ENCODE measurements around the gene SMG9. TPM values are rescaled to one million over a fixed set of nuclear protein-coding genes. Genes with fewer than 3 reads are reported as not detected.

SMG9 gene
- total and polyA plus RNA-seq, 2 of the 13 experiments (the other 11 are each of a cell fraction or from before 2014, with no cell fraction given): 16.1 to 18.7 TPM

- TF ChIP-seq ZNF800 (CRISPR knock-in tag; IDR thresholded peaks at IDR 0.05) (peak; percentile 69; the same call in 1 of the 2 replicates), ZNF564 (CRISPR knock-in tag; IDR thresholded peaks at IDR 0.05) (no peak), ZNF615 (CRISPR knock-in tag; IDR thresholded peaks at IDR 0.05; ENCODE audit: borderline replicate concordance) (no peak), PPARG (CRISPR knock-in tag; conservative IDR thresholded peaks at IDR 0.05) (no peak), SATB2 (CRISPR knock-in tag; IDR thresholded peaks at IDR 0.05) (no peak), HNRNPLL (IDR thresholded peaks at IDR 0.05; ENCODE audit: low read depth, low read length, poor library complexity, severe bottlenecking) (peak; percentile 22), ZNF207 (IDR thresholded peaks at IDR 0.05; ENCODE audit: borderline replicate concordance) (no peak), CENPX (CRISPR knock-in tag; IDR thresholded peaks at IDR 0.05) (no peak), SMAD3 (CRISPR knock-in tag; IDR thresholded peaks at IDR 0.05) (no peak), FOSL2 (CRISPR knock-in tag; IDR thresholded peaks at IDR 0.05) (peak; percentile 58)
Measured at GRCh38 chr19:43798546-43799409, 44.0 kb upstream of the SMG9 start (continued).

GRCh38 chr19:43798026-43798545, 43.3 kb upstream of the SMG9 start:
- H3K9ac ChIP-seq (ENCODE audit: insufficient read depth, low read depth, low read length): no peak overlapping the region
- H3K27me3 ChIP-seq (ENCODE audit: control insufficient read depth in 1 of 2, insufficient read depth in 2 of 2, low read length in 2 of 2): peaks cover 0 to 4% of the 10 kb centered on the region in 2 experiments; a peak in 3 of 5 replicates
- TF ChIP-seq ZSCAN22 (CRISPR knock-in tag; IDR thresholded peaks at IDR 0.05) (peak; percentile 99), ZFP36 (IDR thresholded peaks at IDR 0.05; ENCODE audit: borderline replicate concordance, low read depth, low read length, partially characterized antibody) (peak; percentile 77), ZNF83 (CRISPR knock-in tag; IDR thresholded peaks at IDR 0.05; ENCODE audit: borderline replicate concordance) (no peak)
- TF ChIP-seq, protein P1, sequence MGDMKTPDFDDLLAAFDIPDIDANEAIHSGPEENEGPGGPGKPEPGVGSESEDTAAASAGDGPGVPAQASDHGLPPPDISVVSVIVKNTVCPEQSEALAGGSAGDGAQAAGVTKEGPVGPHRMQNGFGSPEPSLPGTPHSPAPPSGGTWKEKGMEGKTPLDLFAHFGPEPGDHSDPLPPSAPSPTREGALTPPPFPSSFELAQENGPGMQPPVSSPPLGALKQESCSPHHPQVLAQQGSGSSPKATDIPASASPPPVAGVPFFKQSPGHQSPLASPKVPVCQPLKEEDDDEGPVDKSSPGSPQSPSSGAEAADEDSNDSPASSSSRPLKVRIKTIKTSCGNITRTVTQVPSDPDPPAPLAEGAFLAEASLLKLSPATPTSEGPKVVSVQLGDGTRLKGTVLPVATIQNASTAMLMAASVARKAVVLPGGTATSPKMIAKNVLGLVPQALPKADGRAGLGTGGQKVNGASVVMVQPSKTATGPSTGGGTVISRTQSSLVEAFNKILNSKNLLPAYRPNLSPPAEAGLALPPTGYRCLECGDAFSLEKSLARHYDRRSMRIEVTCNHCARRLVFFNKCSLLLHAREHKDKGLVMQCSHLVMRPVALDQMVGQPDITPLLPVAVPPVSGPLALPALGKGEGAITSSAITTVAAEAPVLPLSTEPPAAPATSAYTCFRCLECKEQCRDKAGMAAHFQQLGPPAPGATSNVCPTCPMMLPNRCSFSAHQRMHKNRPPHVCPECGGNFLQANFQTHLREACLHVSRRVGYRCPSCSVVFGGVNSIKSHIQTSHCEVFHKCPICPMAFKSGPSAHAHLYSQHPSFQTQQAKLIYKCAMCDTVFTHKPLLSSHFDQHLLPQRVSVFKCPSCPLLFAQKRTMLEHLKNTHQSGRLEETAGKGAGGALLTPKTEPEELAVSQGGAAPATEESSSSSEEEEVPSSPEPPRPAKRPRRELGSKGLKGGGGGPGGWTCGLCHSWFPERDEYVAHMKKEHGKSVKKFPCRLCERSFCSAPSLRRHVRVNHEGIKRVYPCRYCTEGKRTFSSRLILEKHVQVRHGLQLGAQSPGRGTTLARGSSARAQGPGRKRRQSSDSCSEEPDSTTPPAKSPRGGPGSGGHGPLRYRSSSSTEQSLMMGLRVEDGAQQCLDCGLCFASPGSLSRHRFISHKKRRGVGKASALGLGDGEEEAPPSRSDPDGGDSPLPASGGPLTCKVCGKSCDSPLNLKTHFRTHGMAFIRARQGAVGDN (CRISPR knock-in tag; IDR thresholded peaks at IDR 0.05): no peak
- TF ChIP-seq, protein P2, sequence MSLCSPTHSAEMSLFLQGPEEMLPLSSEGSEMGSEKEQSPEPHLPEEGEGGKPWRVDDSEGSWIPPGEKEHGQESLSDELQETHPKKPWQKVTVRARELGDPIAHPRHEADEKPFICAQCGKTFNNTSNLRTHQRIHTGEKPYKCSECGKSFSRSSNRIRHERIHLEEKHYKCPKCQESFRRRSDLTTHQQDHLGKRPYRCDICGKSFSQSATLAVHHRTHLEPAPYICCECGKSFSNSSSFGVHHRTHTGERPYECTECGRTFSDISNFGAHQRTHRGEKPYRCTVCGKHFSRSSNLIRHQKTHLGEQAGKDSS (CRISPR knock-in tag; IDR thresholded peaks at IDR 0.05; ENCODE audit: borderline replicate concordance, low read depth): no peak
- no peaks in the 10 kb centered on the region for H3K9me3 ChIP-seq (ENCODE audit: low read length)
- 100% methylated on average over 1 of the region's 5 CpGs for WGBS (ENCODE audit: low lambda C conversion rate)
- H3K4me1 ChIP-seq (ENCODE audit: insufficient read depth, low read length): no peaks in the 10 kb centered on the region
- H4K20me1 ChIP-seq (ENCODE audit: insufficient read depth, low read length): no peaks in the 10 kb centered on the region
- peak overlapping the region; percentile 56 for H3K4me2 ChIP-seq (ENCODE audit: low read depth, low read length)
- in situ Hi-C loops (cut with HindIII; ENCODE audit: extremely low pct_ligation_motif_present, low pct_unique_long_range_greater_than_20kb): no loop called here
- DNase-seq (ENCODE audit: low spot score): no peak
- H2AFZ ChIP-seq (ENCODE audit: low read length): no peak overlapping the region
- BruUV-seq (replicated peaks): no TSS peak
- H3K27ac ChIP-seq (ENCODE audit: extremely low read length, insufficient read depth, low read length): no peak overlapping the region
- peak; percentile 22; the same call in 2 of the 3 replicates for ATAC-seq
- CTCF ChIA-PET (ENCODE audit: low intra/inter-chr PET ratio, low total read pairs): no interaction called here
- no peaks in the 10 kb centered on the region for H3K36me3 ChIP-seq (replicated peaks in 1 of 2; ENCODE audit: control insufficient read depth in 1 of 2, insufficient read depth in 2 of 2, low read length in 2 of 2)
- H3K79me2 ChIP-seq (ENCODE audit: insufficient read depth, low read length): no peaks in the 10 kb centered on the region
- peak overlapping the region in 2 of 3 experiments; percentile 9 to 48; a peak in 1 of 6 replicates for H3K4me3 ChIP-seq (replicated peaks in 1 of 3; ENCODE audit: insufficient read depth in 1 of 3, low read depth in 2 of 3, low read length in 3 of 3)
- POLR2A ChIA-PET: no interaction called here
- intact Hi-C loops (cut with micrococcal nuclease; ENCODE audit: unreplicated experiment): no loop called here
- no peak for FAIRE-seq

Data from HepG2 (cell line).